OCI-LY3 (cell line): ENCODE measurements around the gene RBM20.

Experiments used
- EZH2phosphoT487 ChIP-seq: fragments of 200-600 bp; shearing (Covaris generic); IDR thresholded peaks from 2 replicates; pipeline ENCODE4 v1.6.1; 2018; ENCODE audit warnings: antibody characterized with exemption, mixed run types, low read depth
- TF ChIP-seq, protein P1 (sequence below): fragments of 200-600, 300-600 bp; sonication (generic); IDR thresholded peaks from 2 replicates; pipeline ENCODE4 v1.5.1; 2014; ENCODE audit warnings: antibody characterized with exemption, low read length, low read depth

DNA sequence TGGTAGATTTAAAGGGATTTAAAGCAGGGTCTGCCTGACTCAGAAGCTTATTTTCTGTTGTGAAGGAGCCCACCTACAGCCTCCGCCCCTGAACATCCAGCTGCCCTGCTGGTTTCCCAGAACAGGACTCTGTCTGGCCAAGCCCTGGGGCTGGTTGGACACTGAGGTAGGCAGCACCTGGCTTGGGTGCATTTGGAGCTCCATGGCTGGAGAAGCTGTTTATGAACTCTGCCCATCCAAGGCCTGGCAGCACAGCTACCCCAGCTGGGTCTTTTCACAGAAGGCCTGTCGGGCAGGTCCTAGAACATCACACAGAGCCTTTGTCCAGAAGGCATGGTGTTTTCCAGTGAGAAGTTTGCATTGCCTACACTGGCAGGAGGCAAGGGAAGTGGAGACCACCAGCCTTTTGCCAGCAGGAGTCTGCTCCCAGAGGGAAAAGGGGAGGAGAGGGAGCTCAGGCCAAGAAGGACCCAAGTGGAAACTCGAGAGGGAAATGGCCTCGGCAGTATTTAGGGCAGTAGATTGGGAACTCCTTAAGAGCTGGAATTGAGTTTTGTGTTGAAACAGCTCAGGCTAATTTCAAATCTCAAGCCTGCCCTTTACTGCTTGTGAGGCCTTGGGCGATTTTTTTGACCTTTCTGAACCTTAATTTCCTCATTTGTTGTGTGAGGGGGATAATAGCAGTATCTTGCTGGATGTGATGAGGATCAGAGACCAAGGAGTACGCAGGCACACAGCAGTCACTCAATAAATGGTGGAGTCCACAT lies 215.3 kb downstream of the RBM20 start:
- TF ChIP-seq, protein P1, sequence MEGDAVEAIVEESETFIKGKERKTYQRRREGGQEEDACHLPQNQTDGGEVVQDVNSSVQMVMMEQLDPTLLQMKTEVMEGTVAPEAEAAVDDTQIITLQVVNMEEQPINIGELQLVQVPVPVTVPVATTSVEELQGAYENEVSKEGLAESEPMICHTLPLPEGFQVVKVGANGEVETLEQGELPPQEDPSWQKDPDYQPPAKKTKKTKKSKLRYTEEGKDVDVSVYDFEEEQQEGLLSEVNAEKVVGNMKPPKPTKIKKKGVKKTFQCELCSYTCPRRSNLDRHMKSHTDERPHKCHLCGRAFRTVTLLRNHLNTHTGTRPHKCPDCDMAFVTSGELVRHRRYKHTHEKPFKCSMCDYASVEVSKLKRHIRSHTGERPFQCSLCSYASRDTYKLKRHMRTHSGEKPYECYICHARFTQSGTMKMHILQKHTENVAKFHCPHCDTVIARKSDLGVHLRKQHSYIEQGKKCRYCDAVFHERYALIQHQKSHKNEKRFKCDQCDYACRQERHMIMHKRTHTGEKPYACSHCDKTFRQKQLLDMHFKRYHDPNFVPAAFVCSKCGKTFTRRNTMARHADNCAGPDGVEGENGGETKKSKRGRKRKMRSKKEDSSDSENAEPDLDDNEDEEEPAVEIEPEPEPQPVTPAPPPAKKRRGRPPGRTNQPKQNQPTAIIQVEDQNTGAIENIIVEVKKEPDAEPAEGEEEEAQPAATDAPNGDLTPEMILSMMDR: no peak
- TF ChIP-seq EZH2phosphoT487: no peak
